HCT116 (cell line): ENCODE results near the gene CCL8.

Experiments
- CEBPB ChIP-seq: IDR thresholded peaks from 2 replicates; pipeline ENCODE4 v1.6.1; 2012; ENCODE audit warnings: low read depth
- CTCF ChIP-seq, 3 experiments: fragments of 200-600 bp in 1 of 3; sonication (generic) in 1 of 3; IDR thresholded peaks in 2 of 3; conservative IDR thresholded peaks in 1 of 3; 2 replicates each; pipeline ENCODE4 v1.5.1; 2012 to 2017; ENCODE audit warnings: low read depth in 2 of 3, low read length in 2 of 3, antibody characterized with exemption in 1 of 3, borderline replicate concordance in 1 of 3, control low read depth in 1 of 3, mild to moderate bottlenecking in 1 of 3, mixed read lengths in 1 of 3, mixed run types in 1 of 3, moderate library complexity in 1 of 3; ENCODE audit not compliant: insufficient read depth in 1 of 3
- EGR1 ChIP-seq: IDR thresholded peaks from 2 replicates; pipeline ENCODE4 v1.6.1; 2012; ENCODE audit warnings: low read depth
- EZH2 ChIP-seq: fragments of 200-600 bp; sonication (generic); IDR thresholded peaks from 2 replicates; pipeline ENCODE4 v1.6.1; 2017; ENCODE audit warnings: antibody characterized with exemption, mixed run types
- MAX ChIP-seq: IDR thresholded peaks from 2 replicates; pipeline ENCODE4 v1.6.1; 2012
- POLR2A ChIP-seq: IDR thresholded peaks from 2 replicates; pipeline ENCODE4 v1.7.0; 2011; ENCODE audit warnings: borderline replicate concordance; ENCODE audit not compliant: insufficient read depth, insufficient read length; ENCODE audit errors: extremely low read depth
- POLR2AphosphoS5 ChIP-seq: IDR thresholded peaks from 2 replicates; pipeline ENCODE4 v1.6.1; 2011; ENCODE audit warnings: mild to moderate bottlenecking, low read depth, low read length, moderate library complexity
- REST ChIP-seq: IDR thresholded peaks from 2 replicates; pipeline ENCODE4 v1.6.1; 2012; ENCODE audit warnings: low read depth
- SIN3A ChIP-seq: IDR thresholded peaks from 2 replicates; pipeline ENCODE4 v1.6.1; 2012; ENCODE audit warnings: low read depth
- SRF ChIP-seq: IDR thresholded peaks from 2 replicates; pipeline ENCODE4 v1.6.1; 2012; ENCODE audit warnings: low read depth
- YY1 ChIP-seq: IDR thresholded peaks from 2 replicates; pipeline ENCODE4 v1.6.1; 2011; ENCODE audit warnings: low read length, low read depth, moderate library complexity, mild to moderate bottlenecking; ENCODE audit not compliant: insufficient replicate concordance; ENCODE audit errors: extremely low read depth

- TF ChIP-seq CTCF (IDR thresholded peaks at IDR 0.05 in 2 of 3, conservative IDR thresholded peaks at IDR 0.05 in 1 of 3; ENCODE audit: borderline replicate concordance in 1 of 3, insufficient read depth in 1 of 3, low read depth in 2 of 3, low read length in 2 of 3) (no peak), SRF (no peak), POLR2A (no peak), YY1 (no peak), REST (no peak), EGR1 (no peak), POLR2AphosphoS5 (no peak), EZH2 (no peak), SIN3A (no peak), MAX (no peak), CEBPB (no peak)
Observed at GRCh38 chr17:34349751-34350150, 30.5 kb downstream of the CCL8 start.
